Measurements from ENCODE around the gene QRICH2.
"Not testable (repeated sequence)": the region's sequence is repeated elsewhere in the genome, so short reads cannot be mapped to it uniquely, and the experiment has no call there.

QRICH2 gene

GRCh38 chr17:76307966-76308338, at the start of gene QRICH2:
TSS of gene QRICH2 (minus strand) at chr17:76308276. CDS start at chr17:76307998, 278 bp downstream.
- FAIRE-seq, result no peak
- TF ChIP-seq POLR2A (IDR thresholded peaks at IDR 0.05; ENCODE audit: low read depth, low read length), result no peak
- DNase-seq (ENCODE audit: insufficient read length, low spot score), result no peak

GRCh38 chr17:76357597-76358158, 49.6 kb upstream of the QRICH2 start:
- no peak for FAIRE-seq

GRCh38 chr17:76356803-76357456, 48.9 kb upstream of the QRICH2 start:
- FAIRE-seq (no peak), DNase-seq (ENCODE audit: insufficient read length, low spot score) (no peak)
- TF ChIP-seq POLR2A (IDR thresholded peaks at IDR 0.05; ENCODE audit: low read depth, low read length), result no peak

More at GRCh38 chr17:76357597-76358158, 49.6 kb upstream of the QRICH2 start:
- DNase-seq (ENCODE audit: insufficient read length, low spot score), result no peak
- no peak for TF ChIP-seq POLR2A (IDR thresholded peaks at IDR 0.05; ENCODE audit: low read depth, low read length)

GRCh38 chr17:76354747-76355310, 46.8 kb upstream of the QRICH2 start:
- no peak for TF ChIP-seq POLR2A (IDR thresholded peaks at IDR 0.05; ENCODE audit: low read depth, low read length)
- DNase-seq (ENCODE audit: insufficient read length, low spot score), result no peak
- FAIRE-seq, result no peak

- DNase-seq (ENCODE audit: insufficient read length, low spot score) (no peak), FAIRE-seq (no peak)
- no peak for TF ChIP-seq POLR2A (IDR thresholded peaks at IDR 0.05; ENCODE audit: low read depth, low read length)
Measured at GRCh38 chr17:76354317-76354729, 46.2 kb upstream of the QRICH2 start.

- peak; percentile 99 for TF ChIP-seq POLR2A (IDR thresholded peaks at IDR 0.05; ENCODE audit: low read depth, low read length)
- DNase-seq (ENCODE audit: insufficient read length, low spot score), result peak; percentile 82
- FAIRE-seq, result no peak
Measured at GRCh38 chr17:76353599-76354316, 45.7 kb upstream of the QRICH2 start, which contains the start of gene PRPSAP1. TSS of gene PRPSAP1 (minus strand) at chr17:76353916. CDS start at chr17:76353703, 213 bp downstream.

GRCh38 chr17:76353004-76353598, 45.0 kb upstream of the QRICH2 start:
- DNase-seq (ENCODE audit: insufficient read length, low spot score) (peak; percentile 41), FAIRE-seq (no peak)

GRCh38 chr17:76351526-76352071, 43.5 kb upstream of the QRICH2 start:
- DNase-seq (ENCODE audit: insufficient read length, low spot score), result no peak
- no peak for FAIRE-seq
- no peak for TF ChIP-seq POLR2A (IDR thresholded peaks at IDR 0.05; ENCODE audit: low read depth, low read length)

More at GRCh38 chr17:76353004-76353598, 45.0 kb upstream of the QRICH2 start:
- TF ChIP-seq POLR2A (IDR thresholded peaks at IDR 0.05; ENCODE audit: low read depth, low read length), result no peak

GRCh38 chr17:76350463-76350862, 42.4 kb upstream of the QRICH2 start:
- DNase-seq (ENCODE audit: insufficient read length, low spot score) (no peak), FAIRE-seq (no peak)
- TF ChIP-seq POLR2A (IDR thresholded peaks at IDR 0.05; ENCODE audit: low read depth, low read length), result no peak

- DNase-seq (ENCODE audit: insufficient read length, low spot score); FAIRE-seq: not testable (repeated sequence)
Measured at GRCh38 chr17:76346936-76347335, 38.9 kb upstream of the QRICH2 start.

GRCh38 chr17:76345377-76345974, 37.4 kb upstream of the QRICH2 start:
- no peak for TF ChIP-seq POLR2A (IDR thresholded peaks at IDR 0.05; ENCODE audit: low read depth, low read length)
- DNase-seq (ENCODE audit: insufficient read length, low spot score), result no peak
- no peak for FAIRE-seq

- no peak for DNase-seq (ENCODE audit: insufficient read length, low spot score)
- TF ChIP-seq POLR2A (IDR thresholded peaks at IDR 0.05; ENCODE audit: low read depth, low read length), result no peak
- FAIRE-seq, result no peak
Measured at GRCh38 chr17:76343106-76343505, 35.0 kb upstream of the QRICH2 start.

- FAIRE-seq (no peak), DNase-seq (ENCODE audit: insufficient read length, low spot score) (no peak)
- TF ChIP-seq POLR2A (IDR thresholded peaks at IDR 0.05; ENCODE audit: low read depth, low read length), result no peak
Measured at GRCh38 chr17:76341301-76341700, 33.2 kb upstream of the QRICH2 start.
